22Rv1 (cell line): ENCODE results near the gene DDR1.

ENCODE experiments used
- CTCF ChIP-seq: fragments of 450-650 bp; IDR thresholded peaks from 2 replicates; pipeline ENCODE4 v1.5.1; 2017; ENCODE audit warnings: mild to moderate bottlenecking
- ZFX ChIP-seq: fragments of 450-650 bp; IDR thresholded peaks from 2 replicates; pipeline ENCODE4 v1.6.1; 2017; ENCODE audit warnings: antibody characterized with exemption, borderline replicate concordance

- TF ChIP-seq CTCF = no peak
- TF ChIP-seq ZFX = no peak
These were observed 18.9 kb downstream of the DDR1 start for GRCh38 chr6:30903236-30903635.
